Measurements from ENCODE around the gene TP53TG5.
A peak's percentile ranks its signal among the peaks of the same experiment; 100 is the strongest.

The TP53TG5 gene

DNA sequence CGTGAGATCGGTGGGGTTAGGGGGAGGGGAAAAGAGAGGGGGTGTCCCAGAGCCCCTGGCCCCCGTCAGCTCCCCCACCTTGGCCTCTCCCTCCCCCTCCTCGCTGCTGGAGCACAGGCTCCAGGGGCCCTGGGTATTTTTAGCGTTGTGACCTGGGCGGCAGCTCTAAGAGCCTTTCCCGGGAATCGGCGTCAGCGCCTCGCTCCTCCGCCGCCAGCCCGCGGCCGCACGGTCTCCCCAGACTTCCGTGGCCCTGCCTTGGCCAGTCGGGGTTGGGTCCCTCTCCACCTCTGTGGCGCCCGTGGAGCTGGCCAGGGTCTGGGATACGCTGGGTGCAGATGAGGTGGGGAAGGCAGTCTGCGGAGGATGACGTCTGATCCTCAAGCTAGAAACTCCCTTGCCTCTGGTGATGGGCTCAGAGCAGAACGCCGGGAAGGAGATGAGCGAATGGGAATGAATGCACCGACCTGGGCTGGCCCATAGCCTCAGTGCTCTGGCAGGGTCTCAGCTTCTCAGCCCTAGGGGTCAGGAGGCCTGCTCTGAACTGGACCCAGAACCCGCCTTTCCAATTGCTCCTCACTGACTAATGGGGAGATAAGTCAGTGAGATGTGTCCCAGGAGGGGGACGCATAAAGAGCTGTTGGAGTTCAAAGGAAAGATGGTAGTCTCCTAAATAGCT lies 29.1 kb upstream of the TP53TG5 start:
- Histone ChIP-seq H3K27ac (no peak overlapping the region), H3K27me3 (peaks cover 75% of the 10 kb centered on the region), H3K36me3 (no peaks in the 10 kb centered on the region), H3K9me3 (no peaks in the 10 kb centered on the region), H3K4me1 (ENCODE audit: control insufficient read depth in 1 of 2, insufficient read depth in 1 of 2, low read depth in 1 of 2, low read length in 1 of 2) (peaks cover 13 to 18% of the 10 kb centered on the region in 2 experiments), H3K4me3 (ENCODE audit: low read depth in 1 of 2, low read length in 1 of 2) (peak overlapping the region in 1 of 2 experiments; percentile 63)
- TF ChIP-seq, protein P1, sequence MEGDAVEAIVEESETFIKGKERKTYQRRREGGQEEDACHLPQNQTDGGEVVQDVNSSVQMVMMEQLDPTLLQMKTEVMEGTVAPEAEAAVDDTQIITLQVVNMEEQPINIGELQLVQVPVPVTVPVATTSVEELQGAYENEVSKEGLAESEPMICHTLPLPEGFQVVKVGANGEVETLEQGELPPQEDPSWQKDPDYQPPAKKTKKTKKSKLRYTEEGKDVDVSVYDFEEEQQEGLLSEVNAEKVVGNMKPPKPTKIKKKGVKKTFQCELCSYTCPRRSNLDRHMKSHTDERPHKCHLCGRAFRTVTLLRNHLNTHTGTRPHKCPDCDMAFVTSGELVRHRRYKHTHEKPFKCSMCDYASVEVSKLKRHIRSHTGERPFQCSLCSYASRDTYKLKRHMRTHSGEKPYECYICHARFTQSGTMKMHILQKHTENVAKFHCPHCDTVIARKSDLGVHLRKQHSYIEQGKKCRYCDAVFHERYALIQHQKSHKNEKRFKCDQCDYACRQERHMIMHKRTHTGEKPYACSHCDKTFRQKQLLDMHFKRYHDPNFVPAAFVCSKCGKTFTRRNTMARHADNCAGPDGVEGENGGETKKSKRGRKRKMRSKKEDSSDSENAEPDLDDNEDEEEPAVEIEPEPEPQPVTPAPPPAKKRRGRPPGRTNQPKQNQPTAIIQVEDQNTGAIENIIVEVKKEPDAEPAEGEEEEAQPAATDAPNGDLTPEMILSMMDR (IDR thresholded peaks at IDR 0.05), result no peak

DNA sequence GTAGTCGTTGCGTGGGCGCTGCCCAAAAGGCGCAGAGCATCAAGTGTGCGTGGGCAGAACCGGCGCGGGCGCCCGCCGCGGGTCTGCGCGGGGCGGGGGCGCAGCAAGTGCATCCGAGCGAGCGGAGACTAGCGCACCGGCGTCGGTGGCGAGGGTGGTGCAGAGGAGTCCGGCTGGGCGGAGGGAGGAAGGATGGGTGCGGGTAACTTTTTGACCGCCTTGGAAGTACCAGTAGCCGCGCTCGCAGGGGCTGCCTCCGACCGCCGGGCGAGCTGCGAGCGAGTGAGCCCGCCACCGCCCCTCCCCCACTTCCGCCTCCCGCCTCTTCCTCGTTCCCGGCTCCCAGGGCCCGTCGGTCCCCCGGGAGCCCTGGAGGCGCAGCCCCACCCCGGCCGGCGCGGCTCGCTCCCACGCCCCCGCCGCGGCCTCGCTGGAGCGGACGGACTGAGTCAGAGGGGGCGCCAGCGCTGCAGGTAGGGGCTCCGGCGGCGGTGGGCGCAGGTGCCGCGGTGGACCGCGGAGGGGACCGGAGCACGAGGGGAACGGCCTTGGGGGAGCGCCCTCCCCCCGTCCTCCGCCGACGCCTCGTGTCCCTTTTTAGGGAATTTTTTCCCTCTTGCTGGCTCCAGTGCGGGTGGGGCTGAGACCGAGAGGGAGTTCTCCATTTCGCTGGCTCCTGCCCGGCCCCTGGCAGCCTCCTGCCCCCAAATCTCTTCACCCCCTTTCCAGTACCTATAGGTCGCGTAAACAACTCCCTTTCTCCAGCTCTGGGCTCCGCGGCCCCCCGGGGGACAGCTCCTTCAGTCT lies 28.3 kb upstream of the TP53TG5 start:
- Histone ChIP-seq H3K27me3 (peaks cover 74% of the 10 kb centered on the region), H3K9me3 (peaks cover under 1% of the 10 kb centered on the region), H3K27ac (no peak overlapping the region), H3K4me1 (ENCODE audit: control insufficient read depth in 1 of 2, insufficient read depth in 1 of 2, low read depth in 1 of 2, low read length in 1 of 2) (peaks cover 13 to 18% of the 10 kb centered on the region in 2 experiments), H3K4me3 (ENCODE audit: low read depth in 1 of 2, low read length in 1 of 2) (peak overlapping the region; percentile 55 to 63), H3K36me3 (no peaks in the 10 kb centered on the region)
- TF ChIP-seq, protein P1 (IDR thresholded peaks at IDR 0.05), result no peak

DNA sequence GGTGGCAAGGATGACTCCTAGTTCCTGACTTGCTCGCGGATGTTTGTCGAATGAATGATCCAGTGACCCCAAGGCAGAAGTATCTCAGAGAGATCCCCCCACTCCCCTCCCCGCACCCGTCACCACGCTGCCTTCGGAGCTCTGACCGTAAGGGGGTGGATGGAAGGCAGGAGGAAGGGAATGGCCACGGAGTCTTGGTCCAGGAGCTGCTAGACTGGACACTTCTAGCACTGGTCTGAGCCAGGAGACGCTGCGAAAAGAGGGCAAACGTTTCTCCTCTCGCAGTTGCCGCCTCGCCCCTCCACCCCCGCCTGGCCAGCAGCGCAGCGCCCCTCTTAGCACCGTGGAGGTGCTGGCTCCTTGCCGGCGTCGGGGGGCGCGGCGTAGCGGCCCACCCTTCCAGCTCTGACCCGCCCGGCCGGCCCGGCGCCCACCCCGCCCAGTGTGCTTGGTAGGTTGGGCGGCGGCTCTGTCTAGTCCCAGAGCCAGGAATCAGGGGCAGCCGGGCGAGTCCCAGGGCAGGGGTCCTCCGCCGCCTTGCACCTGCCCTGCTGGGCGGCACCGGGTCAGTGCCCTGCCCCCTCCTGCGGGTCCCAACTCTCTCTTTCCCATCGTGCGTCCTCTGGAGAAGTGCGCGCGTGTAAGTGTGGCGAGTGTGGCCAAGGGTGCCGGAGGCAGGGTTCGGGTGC lies 27.6 kb upstream of the TP53TG5 start:
- Histone ChIP-seq H3K27me3 (peaks cover 74% of the 10 kb centered on the region), H3K4me3 (ENCODE audit: low read depth in 1 of 2, low read length in 1 of 2) (peak overlapping the region; percentile 55 to 63), H3K9me3 (peaks cover 7% of the 10 kb centered on the region), H3K27ac (no peak overlapping the region), H3K4me1 (ENCODE audit: control insufficient read depth in 1 of 2, insufficient read depth in 1 of 2, low read depth in 1 of 2, low read length in 1 of 2) (peaks cover 13 to 18% of the 10 kb centered on the region in 2 experiments), H3K36me3 (no peaks in the 10 kb centered on the region)
- TF ChIP-seq, protein P1 (IDR thresholded peaks at IDR 0.05), result no peak

DNA sequence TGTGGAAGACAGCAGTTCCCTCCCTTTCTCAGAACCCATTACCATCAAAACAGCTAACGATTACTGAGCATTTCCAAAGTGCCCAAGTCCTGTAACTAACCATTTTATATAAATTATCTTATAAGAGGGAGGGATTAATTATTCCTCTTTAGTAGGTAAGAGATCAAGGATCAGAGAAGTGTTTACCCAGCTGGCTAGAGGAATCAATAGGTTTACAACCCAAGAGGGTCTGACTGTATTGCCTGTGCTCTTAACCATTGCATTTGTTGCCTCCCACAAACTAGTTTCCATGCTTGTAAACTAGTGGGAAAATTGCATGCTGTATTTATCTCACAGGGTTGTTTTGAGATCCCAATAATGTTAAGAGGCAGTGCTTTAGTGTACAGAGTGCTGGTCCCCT lies 26.3 kb upstream of the TP53TG5 start:
- H3K4me1 ChIP-seq (ENCODE audit: control insufficient read depth in 1 of 2, insufficient read depth in 1 of 2, low read depth in 1 of 2, low read length in 1 of 2), result peaks cover 13 to 18% of the 10 kb centered on the region in 2 experiments
- TF ChIP-seq, protein P1 (IDR thresholded peaks at IDR 0.05), result no peak
- peaks cover 14% of the 10 kb centered on the region for H3K9me3 ChIP-seq
- H3K27ac ChIP-seq, result no peak overlapping the region
- no peaks in the 10 kb centered on the region for H3K36me3 ChIP-seq
- H3K4me3 ChIP-seq (ENCODE audit: low read depth in 1 of 2, low read length in 1 of 2), result no peak overlapping the region
- H3K27me3 ChIP-seq, result peaks cover 65% of the 10 kb centered on the region

DNA sequence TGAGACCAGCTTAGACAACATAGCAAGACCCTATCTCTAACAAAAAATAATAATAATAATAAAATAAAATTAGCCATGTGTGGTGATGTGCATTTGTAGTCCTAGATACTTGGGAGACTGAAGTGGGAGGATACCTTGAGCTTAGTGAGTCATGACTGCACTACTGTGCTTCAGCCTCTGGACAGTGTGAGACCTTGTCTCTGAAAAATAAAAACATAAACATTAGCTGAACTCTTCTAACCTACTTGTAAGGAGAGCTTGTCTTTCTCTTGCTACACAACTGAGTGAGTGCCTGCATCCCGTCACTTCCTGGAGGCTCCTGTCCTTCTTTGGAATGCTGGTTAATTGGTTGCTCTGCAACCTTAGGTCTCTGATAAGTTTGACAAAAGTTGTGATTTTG lies 24.8 kb upstream of the TP53TG5 start:
- TF ChIP-seq, protein P1 (IDR thresholded peaks at IDR 0.05), result no peak
- H3K9me3 ChIP-seq, result peaks cover 14% of the 10 kb centered on the region
- no peaks in the 10 kb centered on the region for H3K36me3 ChIP-seq
- H3K27ac ChIP-seq, result no peak overlapping the region
- no peak overlapping the region for H3K4me3 ChIP-seq (ENCODE audit: low read depth in 1 of 2, low read length in 1 of 2)
- H3K27me3 ChIP-seq, result peaks cover 50% of the 10 kb centered on the region
- peaks cover 13 to 18% of the 10 kb centered on the region in 2 experiments for H3K4me1 ChIP-seq (ENCODE audit: control insufficient read depth in 1 of 2, insufficient read depth in 1 of 2, low read depth in 1 of 2, low read length in 1 of 2)
